MV-4-11 (cell line): ENCODE data around the gene SLC5A5.

Experiments
- DNase-seq: peaks from one replicate; lab custom pipeline; 2025; lab: John Stamatoyannopoulos, UW

SLC5A5 gene

GRCh38 chr19:17847538-17848366, 24.0 kb upstream of the SLC5A5 start, which contains the start of gene JAK3:
TSS of gene JAK3 (minus strand) at chr19:17847982. CDS start at chr19:17844417, 3,565 bp downstream.
- no peak for DNase-seq

GRCh38 chr19:17848595-17849292, 23.0 kb upstream of the SLC5A5 start:
- peak; percentile 43 for DNase-seq

DNA sequence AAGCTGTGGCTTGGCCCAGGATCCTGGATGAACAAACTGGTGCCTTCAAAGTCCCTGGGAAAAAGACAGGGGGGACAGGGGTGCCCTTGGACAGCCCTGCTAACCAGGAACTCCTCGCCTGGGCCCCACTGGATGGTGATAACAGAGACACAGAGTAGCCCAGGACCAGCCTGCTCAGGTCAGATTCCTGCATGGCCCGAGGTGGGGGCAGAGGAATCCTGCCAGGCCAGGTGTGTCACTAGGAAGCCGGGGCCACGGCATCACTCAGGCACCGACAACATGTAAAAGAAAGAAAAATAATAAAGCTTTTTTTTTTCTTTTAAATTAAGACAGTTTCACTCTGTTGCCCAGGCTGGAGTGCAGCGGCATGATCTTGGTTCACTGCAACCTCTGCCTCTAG, 17.7 kb upstream of the SLC5A5 start:
- DNase-seq, result no peak

DNA sequence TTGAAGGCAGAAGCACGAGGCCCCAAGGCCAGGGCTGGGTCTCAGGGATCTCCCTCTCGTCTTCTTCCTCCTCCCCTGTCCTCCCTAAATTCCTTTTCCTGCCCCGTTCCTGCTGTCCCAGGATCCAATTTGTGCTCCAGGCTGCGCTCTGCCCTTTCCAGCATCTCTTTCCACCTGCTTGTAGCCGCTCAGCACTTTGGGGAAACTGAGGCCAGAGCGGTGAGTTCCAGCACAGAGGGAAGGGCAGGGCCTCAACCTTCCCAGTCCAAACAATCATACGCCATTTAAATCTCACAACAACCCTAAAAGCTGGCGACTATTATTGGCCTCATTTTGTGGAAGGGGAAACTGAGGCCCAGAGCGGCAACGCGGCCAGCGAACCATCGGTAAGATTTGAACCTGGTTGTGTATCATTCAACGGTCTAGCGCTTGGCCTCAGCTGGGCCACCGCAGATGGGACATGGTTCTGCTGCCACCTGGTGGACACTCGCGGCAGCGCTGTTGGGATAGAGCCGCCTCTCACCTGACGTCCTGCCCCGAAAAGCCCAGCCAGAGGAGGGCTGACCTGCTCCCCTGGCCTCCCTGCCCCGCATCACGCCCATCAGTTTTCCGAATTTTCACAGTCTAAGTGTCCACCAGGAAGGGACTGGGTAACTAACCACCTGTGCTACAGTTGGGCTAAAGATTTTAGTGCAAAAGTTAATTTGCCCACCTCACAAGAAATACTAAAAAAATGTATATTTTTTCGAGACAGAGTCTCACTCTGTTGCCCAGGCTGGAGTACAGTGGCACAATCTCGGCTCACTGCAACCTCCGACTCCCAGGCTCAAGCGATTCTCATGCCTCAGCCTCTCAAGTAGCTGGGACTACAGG, 16.2 kb upstream of the SLC5A5 start:
- peak; percentile 67 for DNase-seq

DNA sequence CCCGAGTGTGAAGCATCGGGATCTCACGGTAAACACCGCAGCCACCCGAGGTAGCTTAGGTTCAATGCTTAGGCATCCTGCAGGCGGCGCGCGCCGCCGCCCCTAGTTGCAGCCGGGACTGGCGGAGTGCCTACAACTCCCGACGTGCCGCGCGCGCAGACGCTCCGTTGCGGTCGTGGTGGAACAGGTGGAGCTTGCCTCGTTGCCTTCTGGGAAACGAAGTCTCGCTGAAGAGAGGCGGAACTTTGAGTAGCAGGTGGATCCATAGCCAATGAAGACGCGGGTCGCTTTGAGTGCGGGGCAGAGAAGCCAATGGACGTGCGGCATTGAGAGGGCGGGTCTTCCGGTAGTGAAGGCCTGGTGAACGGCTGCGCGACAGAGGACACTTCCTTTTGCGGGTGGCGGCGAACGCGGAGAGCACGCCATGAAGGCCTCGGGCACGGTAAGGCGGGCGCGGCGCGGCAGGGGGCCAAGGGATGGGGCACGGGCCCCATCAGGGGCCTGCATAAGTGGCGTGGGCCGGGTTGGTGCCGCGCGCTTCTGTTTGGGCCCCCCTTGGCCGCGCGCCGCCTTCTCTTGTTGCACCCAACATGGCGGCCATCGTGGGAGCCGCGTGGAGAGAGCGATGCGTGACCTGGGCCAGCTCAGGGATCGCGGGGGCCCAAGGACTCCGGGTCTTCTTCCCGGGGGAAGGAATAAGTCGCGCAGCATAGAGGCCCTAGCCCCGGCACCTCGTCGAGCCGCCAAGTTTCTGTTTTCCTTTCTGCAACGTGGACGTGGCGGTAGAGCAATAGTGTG, 12.0 kb upstream of the SLC5A5 start, which contains the start of gene RPL18A:
TSS of gene RPL18A (plus strand) at position 378 of the 798 bp plus-strand sequence. CDS start at position 425, 47 bp downstream.
- peak; percentile 100 for DNase-seq

GRCh38 chr19:17860331-17860992, 11.3 kb upstream of the SLC5A5 start:
- DNase-seq, result no peak

- no peak for DNase-seq
These were observed 10.8 kb upstream of the SLC5A5 start for GRCh38 chr19:17860993-17861360.

GRCh38 chr19:17861542-17862402, 10.0 kb upstream of the SLC5A5 start:
- DNase-seq, result no peak

DNA sequence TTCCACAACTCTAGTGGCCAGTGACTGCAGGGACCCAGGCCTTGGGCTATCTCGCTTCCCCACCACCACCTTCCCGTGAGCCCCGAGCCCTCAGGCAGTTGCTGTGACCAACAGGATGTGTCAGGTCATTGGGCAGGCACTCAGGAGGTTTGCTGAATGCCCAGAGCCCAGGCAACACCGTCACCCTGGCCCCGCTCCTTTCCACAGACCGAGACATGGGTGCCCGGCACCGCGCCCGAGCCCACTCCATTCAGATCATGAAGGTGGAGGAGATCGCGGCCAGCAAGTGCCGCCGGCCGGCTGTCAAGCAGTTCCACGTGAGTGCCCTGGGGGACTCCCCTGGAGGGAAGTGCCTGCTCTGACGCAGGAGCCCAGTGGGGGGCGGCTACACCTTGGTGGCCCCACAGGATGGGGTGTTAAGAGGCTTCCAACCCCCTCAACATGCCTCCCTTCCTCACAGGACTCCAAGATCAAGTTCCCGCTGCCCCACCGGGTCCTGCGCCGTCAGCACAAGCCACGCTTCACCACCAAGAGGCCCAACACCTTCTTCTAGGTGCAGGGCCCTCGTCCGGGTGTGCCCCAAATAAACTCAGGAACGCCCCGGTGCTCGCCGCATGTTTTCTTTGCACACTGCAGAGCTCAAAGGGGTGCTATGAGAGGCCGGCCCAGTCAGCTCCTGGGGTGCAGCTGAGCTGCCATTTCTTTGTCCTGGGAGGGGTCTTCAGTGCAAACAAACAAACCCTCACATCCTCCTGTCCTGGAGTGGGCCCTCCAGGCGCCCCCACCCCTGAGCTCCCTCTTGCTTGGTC, 8.8 kb upstream of the SLC5A5 start:
- no peak for DNase-seq

- DNase-seq, result no peak
These were observed 8.1 kb upstream of the SLC5A5 start for GRCh38 chr19:17863520-17864182.

- DNase-seq, result peak; percentile 36
These were observed 6.1 kb upstream of the SLC5A5 start for GRCh38 chr19:17865364-17866311.

DNA sequence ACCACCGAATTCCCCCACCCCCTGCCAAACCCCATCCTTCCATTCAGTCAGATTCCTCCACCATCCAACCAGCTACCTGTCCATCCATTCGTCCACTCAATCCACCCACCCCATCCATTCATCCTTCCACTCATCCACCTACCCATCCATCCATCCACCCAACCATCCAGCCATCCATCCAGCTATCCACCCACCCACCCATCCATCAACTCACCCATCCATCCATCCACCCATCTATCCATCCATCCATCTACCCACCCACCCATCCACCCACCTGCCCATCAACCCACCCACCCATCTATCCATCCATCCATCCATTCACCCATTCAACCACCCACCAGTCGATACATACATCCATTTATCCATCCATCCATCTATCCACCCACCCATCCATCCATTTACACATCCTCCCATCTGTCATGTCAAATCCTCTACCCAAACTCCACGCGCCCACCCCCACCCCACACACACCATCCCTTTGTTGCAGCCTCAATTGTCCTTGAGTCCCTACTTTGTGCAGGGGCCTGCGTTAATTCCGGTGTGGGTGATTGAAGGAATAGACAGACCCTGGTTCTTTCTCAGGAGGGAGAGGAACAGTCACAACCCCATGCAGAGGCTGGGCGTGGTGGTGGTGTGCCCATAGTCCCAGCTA, 5.3 kb upstream of the SLC5A5 start:
- DNase-seq, result no peak

DNA sequence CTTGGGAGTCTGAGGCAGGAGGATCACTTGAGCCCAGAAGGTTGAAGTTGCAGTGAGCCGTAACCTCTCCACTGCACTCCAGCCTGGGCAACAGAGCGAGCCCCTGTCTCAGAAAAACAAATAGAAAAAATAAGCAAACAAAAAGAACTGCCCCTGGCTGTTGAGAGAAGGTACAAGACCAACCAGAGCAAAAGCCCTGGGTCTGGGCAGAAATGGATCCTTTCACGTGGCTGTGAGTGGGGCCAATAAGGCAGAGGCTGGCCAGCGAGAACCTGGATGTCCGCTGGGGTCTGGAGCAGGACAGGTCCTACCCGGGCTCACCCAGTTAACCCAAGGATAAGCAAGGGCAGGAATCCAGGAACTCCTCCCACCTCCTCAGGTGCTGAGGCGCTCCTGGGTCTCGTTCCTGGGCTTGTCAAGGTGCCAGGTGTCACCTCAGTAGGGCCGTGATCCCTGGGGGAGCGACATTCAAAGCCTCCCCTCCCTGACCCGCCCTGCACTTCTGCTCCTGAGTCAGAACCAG, 4.7 kb upstream of the SLC5A5 start:
- DNase-seq, result no peak

DNA sequence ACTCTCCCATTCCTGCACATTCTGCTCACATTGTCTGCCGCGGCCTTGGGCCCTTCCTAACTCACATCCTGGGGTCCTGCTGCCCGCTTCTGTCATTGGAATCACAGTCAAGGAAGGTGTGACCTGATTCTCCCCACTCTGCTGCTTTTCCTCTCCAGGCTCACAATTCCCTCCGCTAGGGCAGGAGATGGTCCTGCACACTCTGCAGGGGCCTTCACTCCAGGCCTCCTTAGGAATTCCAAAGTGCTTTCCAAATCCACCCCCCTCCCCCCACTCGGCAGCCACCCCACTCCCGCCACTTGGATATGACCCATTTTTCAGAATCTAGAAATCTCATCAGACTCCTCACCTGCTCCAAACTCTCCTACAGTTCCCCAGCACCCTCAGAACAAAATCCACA, 3.1 kb upstream of the SLC5A5 start:
- no peak for DNase-seq

DNA sequence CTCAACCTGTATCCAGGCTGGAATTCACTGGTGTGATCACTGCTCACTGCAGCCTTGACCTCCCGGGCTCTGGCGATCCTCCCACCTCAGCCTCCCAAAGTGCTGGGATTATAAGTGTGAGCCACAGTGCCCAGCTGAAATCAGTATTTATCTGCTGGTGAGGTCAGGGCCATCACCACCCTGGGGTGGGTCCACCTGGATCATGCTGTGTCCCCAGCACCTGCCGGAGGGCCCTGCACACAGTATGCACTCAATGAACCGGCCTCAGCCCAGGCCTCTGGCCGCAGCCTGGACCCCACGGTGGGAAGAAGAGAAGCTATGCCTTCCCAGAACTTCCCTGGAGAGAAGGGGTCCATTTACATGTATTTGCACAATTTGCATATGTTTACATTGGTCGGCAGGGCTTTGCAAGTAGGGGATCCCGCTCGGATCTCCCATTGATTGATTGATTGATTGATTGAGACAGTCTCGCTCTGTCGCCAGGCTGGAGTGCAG, 2.6 kb upstream of the SLC5A5 start:
- DNase-seq, result no peak
